Peyer's patch (tissue), 4 donors: ENCODE results near the gene MBD3L1.

Experiments
- CTCF ChIP-seq, 6 experiments: fragments of 450-650 bp in 4 of 6; fragments of 200-600 bp in 2 of 6; sonication (generic) in 1 of 6; IDR thresholded peaks; one replicate each; pipeline ENCODE4 v1.5.1; 2017 to 2019; ENCODE audit warnings: antibody characterized with exemption in 6 of 6, mild to moderate bottlenecking in 3 of 6, moderate library complexity in 1 of 6
- POLR2A ChIP-seq, 2 donors: fragments of 450-650 bp; IDR thresholded peaks; one replicate each; pipeline ENCODE4 v1.5.1; 2017; ENCODE audit warnings: antibody characterized with exemption in 2 of 2, mild to moderate bottlenecking in 2 of 2, moderate library complexity in 2 of 2

- no peak for TF ChIP-seq POLR2A (IDR thresholded peaks at IDR 0.05)
- TF ChIP-seq CTCF (IDR thresholded peaks at IDR 0.05) = no peak
Measured at GRCh38 chr19:8814176-8814575, 18.0 kb upstream of the MBD3L1 start.
